Right atrium auricular region (tissue), 2 donors: Measurements from ENCODE around the gene CRYZ. TPM values are rescaled to one million over a fixed set of nuclear protein-coding genes. Genes with fewer than 3 reads are reported as not detected.
A peak's percentile ranks its signal among the peaks of the same experiment; 100 is the strongest.

Experiments
- DNase-seq: peaks from one replicate; pipeline ENCODE4 v3.0.0-alpha.2; 2019; ENCODE audit warnings: low spot score
- H3K27ac ChIP-seq, 2 donors: fragments of 200-600 bp; sonication (generic); 1 replicate in 1 of 2; 2 replicates in 1 of 2; pipeline ENCODE4 v1.5.1; 2016 to 2019
- H3K27me3 ChIP-seq, 2 donors: fragments of 200-600 bp; sonication (generic); one replicate each; pipeline versions ENCODE4 v1.5.1 to v1.6.0; 2017 to 2019
- H3K36me3 ChIP-seq: fragments of 200-600 bp; sonication (generic); one replicate; pipeline ENCODE4 v1.5.1; 2016
- H3K4me1 ChIP-seq, 2 donors: fragments of 200-600 bp; sonication (generic); one replicate each; pipeline versions ENCODE4 v1.5.1 to v1.6.0; 2017 to 2019
- H3K4me3 ChIP-seq, 2 donors: fragments of 200-600 bp; sonication (generic); 1 replicate in 1 of 2; 2 replicates in 1 of 2; pipeline ENCODE4 v1.5.1; 2017 to 2019; ENCODE audit warnings: mild to moderate bottlenecking in 1 of 2, moderate library complexity in 1 of 2
- H3K9me3 ChIP-seq, 2 donors: fragments of 200-600 bp; sonication (generic); one replicate each; pipeline ENCODE4 v1.5.1; 2019
- total RNA-seq, 2 donors: library from RNA; depleted of rRNA; stranded (reverse); fragments of >200 nt; gene quantifications; one replicate each; pipeline ENCODE4 v1.1.0, GENCODE V29; 2016
- TF ChIP-seq, protein P1 (sequence below), 2 donors: fragments of 200-600 bp; sonication (generic); IDR thresholded peaks; one replicate each; pipeline ENCODE4 v1.5.1; 2019; ENCODE audit warnings: antibody characterized with exemption in 2 of 2

The CRYZ gene
- total RNA-seq, 2 donors from 2014 or later: 30.5 to 39.8 TPM

DNA sequence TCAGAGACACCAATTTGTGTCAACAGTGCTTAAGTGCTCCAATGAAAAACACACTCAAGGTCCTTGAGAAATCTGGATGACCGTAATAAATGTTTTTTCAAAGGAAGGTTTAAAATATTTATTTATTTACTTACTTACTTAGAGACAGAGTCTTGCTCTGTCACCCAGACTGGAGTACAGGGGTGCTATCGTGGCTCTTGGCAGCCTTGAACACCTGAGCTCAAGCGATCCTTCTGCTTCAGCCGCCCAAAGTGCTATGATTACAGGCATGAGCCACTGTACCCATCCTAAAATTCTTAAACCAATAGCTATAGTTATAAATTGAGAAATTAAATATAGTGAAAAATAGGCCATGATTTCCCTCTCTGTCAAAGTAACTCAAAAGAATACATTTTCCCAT, 41.9 kb downstream of the CRYZ start:
- no peak overlapping the region for H3K4me3 ChIP-seq
- no peaks in the 10 kb centered on the region for H3K9me3 ChIP-seq
- no peak for DNase-seq
- H3K36me3 ChIP-seq: no peaks in the 10 kb centered on the region
- TF ChIP-seq, protein P1, sequence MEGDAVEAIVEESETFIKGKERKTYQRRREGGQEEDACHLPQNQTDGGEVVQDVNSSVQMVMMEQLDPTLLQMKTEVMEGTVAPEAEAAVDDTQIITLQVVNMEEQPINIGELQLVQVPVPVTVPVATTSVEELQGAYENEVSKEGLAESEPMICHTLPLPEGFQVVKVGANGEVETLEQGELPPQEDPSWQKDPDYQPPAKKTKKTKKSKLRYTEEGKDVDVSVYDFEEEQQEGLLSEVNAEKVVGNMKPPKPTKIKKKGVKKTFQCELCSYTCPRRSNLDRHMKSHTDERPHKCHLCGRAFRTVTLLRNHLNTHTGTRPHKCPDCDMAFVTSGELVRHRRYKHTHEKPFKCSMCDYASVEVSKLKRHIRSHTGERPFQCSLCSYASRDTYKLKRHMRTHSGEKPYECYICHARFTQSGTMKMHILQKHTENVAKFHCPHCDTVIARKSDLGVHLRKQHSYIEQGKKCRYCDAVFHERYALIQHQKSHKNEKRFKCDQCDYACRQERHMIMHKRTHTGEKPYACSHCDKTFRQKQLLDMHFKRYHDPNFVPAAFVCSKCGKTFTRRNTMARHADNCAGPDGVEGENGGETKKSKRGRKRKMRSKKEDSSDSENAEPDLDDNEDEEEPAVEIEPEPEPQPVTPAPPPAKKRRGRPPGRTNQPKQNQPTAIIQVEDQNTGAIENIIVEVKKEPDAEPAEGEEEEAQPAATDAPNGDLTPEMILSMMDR (IDR thresholded peaks at IDR 0.05): no peak
- no peaks in the 10 kb centered on the region for H3K27me3 ChIP-seq
- no peak overlapping the region for H3K27ac ChIP-seq
- H3K4me1 ChIP-seq: no peaks in the 10 kb centered on the region

- no peak for DNase-seq
- no peak overlapping the region for H3K27ac ChIP-seq
- no peaks in the 10 kb centered on the region for H3K4me1 ChIP-seq
- H3K9me3 ChIP-seq: no peaks in the 10 kb centered on the region
- TF ChIP-seq, protein P1 (IDR thresholded peaks at IDR 0.05): no peak
- H3K27me3 ChIP-seq: no peaks in the 10 kb centered on the region
- no peak overlapping the region for H3K4me3 ChIP-seq
- H3K36me3 ChIP-seq: no peaks in the 10 kb centered on the region
Observed at GRCh38 chr1:74690364-74690696, 42.5 kb downstream of the CRYZ start.

GRCh38 chr1:74689621-74690363, 43.1 kb downstream of the CRYZ start:
- TF ChIP-seq, protein P1 (IDR thresholded peaks at IDR 0.05): peak; percentile 66 to 83
- H3K4me3 ChIP-seq: no peak overlapping the region
- DNase-seq: no peak

GRCh38 chr1:74686928-74687327, 45.9 kb downstream of the CRYZ start:
- no peaks in the 10 kb centered on the region for H3K4me1 ChIP-seq
- H3K27me3 ChIP-seq: no peaks in the 10 kb centered on the region
- no peak for DNase-seq
- no peaks in the 10 kb centered on the region for H3K9me3 ChIP-seq
- no peak overlapping the region for H3K27ac ChIP-seq
- H3K4me3 ChIP-seq: no peak overlapping the region
- H3K36me3 ChIP-seq: no peaks in the 10 kb centered on the region
- TF ChIP-seq, protein P1 (IDR thresholded peaks at IDR 0.05): no peak

More at GRCh38 chr1:74689621-74690363, 43.1 kb downstream of the CRYZ start:
- Histone ChIP-seq H3K36me3 (no peaks in the 10 kb centered on the region), H3K9me3 (no peaks in the 10 kb centered on the region), H3K27ac (no peak overlapping the region), H3K27me3 (no peaks in the 10 kb centered on the region), H3K4me1 (no peaks in the 10 kb centered on the region)

GRCh38 chr1:74684301-74684700, 48.5 kb downstream of the CRYZ start:
- Histone ChIP-seq H3K36me3 (no peaks in the 10 kb centered on the region), H3K27ac (no peak overlapping the region), H3K4me3 (no peak overlapping the region), H3K9me3 (no peaks in the 10 kb centered on the region), H3K4me1 (no peaks in the 10 kb centered on the region), H3K27me3 (no peaks in the 10 kb centered on the region)
- TF ChIP-seq, protein P1 (IDR thresholded peaks at IDR 0.05): no peak
- DNase-seq: no peak

DNA sequence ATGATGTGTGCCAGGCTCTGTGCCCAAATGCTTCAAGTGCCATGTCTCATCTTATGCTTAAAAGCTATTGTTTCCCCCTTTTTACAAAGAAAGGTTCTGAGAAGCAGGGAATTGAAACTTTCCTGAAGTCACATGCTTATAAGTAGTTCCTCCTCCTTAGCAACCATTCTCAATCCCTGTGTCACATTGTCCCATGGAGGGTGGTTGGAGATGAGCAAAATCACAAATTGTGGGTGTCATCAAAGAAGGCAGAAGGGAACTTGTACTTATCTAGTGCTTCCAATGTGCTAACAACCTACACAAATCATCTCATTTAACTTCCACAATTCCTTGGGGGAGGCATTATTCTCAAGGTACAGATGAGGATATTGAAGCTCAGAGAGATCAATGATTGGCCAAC, 49.2 kb downstream of the CRYZ start:
- no peak for DNase-seq
- no peak overlapping the region for H3K4me3 ChIP-seq
- H3K4me1 ChIP-seq: no peaks in the 10 kb centered on the region
- H3K27ac ChIP-seq: no peak overlapping the region
- H3K9me3 ChIP-seq: no peaks in the 10 kb centered on the region
- no peaks in the 10 kb centered on the region for H3K36me3 ChIP-seq
- TF ChIP-seq, protein P1 (IDR thresholded peaks at IDR 0.05): no peak
- no peaks in the 10 kb centered on the region for H3K27me3 ChIP-seq
